Keratinocyte (primary cell): ENCODE results near the gene DPM2. TPM values are rescaled to one million over a fixed set of nuclear protein-coding genes. Genes with fewer than 3 reads are reported as not detected.

Experiments used
- DNase-seq: peaks from one replicate; pipeline ENCODE4 v3.0.0-alpha.2; 2011; ENCODE audit warnings: low read depth, missing footprints, low spot score
- FAIRE-seq: peaks from 2 replicates; lab custom pipeline; 2011; peaks lifted over from hg19 to GRCh38; lab: Jason Lieb, UNC
- H2AFZ ChIP-seq: 2 replicates; pipeline ENCODE4 v1.6.0; 2012; ENCODE audit warnings: low read length, control low read depth, inconsistent platforms; ENCODE audit not compliant: control insufficient read depth
- H3K27ac ChIP-seq: 2 replicates; pipeline ENCODE4 v1.5.1; 2011; ENCODE audit warnings: low read length; ENCODE audit not compliant: control insufficient read depth, insufficient read depth
- H3K27me3 ChIP-seq: 3 replicates; pipeline ENCODE4 v1.6.0; 2011; ENCODE audit warnings: low read length; ENCODE audit not compliant: control insufficient read depth, insufficient read depth; ENCODE audit errors: extremely low read depth
- H3K36me3 ChIP-seq, 2 experiments: 2 replicates in 1 of 2; 3 replicates in 1 of 2; pipeline ENCODE4 v1.5.1; 2011; ENCODE audit warnings: low read length in 2 of 2, mild to moderate bottlenecking in 1 of 2; ENCODE audit not compliant: control insufficient read depth in 2 of 2, insufficient read depth in 2 of 2; ENCODE audit errors: extremely low read depth in 1 of 2
- H3K4me1 ChIP-seq: 3 replicates; pipeline ENCODE4 v1.5.1; 2011; ENCODE audit warnings: low read length; ENCODE audit not compliant: control insufficient read depth, insufficient read depth; ENCODE audit errors: extremely low read depth
- H3K4me2 ChIP-seq: 3 replicates; pipeline ENCODE4 v1.6.0; 2011; ENCODE audit warnings: low read depth, low read length; ENCODE audit not compliant: control insufficient read depth, insufficient read depth; ENCODE audit errors: extremely low read depth
- H3K4me3 ChIP-seq, 3 experiments: fragments of 200-600 bp in 1 of 3; sonication (generic) in 1 of 3; 2 replicates in 2 of 3; 3 replicates in 1 of 3; pipeline ENCODE4 v1.5.1; 2011 to 2016; ENCODE audit warnings: low read length in 3 of 3, mild to moderate bottlenecking in 3 of 3, control low read depth in 2 of 3, inconsistent platforms in 1 of 3, low read depth in 1 of 3, mixed read lengths in 1 of 3, mixed run types in 1 of 3, moderate library complexity in 1 of 3; ENCODE audit not compliant: control insufficient read depth in 2 of 3, insufficient read depth in 2 of 3; ENCODE audit errors: extremely low read depth in 1 of 3
- H3K79me2 ChIP-seq: 2 replicates; pipeline ENCODE4 v1.6.0; 2012; ENCODE audit warnings: low read length; ENCODE audit not compliant: control insufficient read depth, insufficient read depth
- H3K9ac ChIP-seq: 3 replicates; pipeline ENCODE4 v1.6.0; 2011; ENCODE audit warnings: low read length; ENCODE audit not compliant: control insufficient read depth, insufficient read depth; ENCODE audit errors: extremely low read depth
- H3K9me1 ChIP-seq: 3 replicates; pipeline ENCODE4 v1.6.0; 2011; ENCODE audit warnings: low read length; ENCODE audit not compliant: control insufficient read depth, insufficient read depth; ENCODE audit errors: extremely low read depth
- H3K9me3 ChIP-seq: 2 replicates; pipeline ENCODE4 v1.5.1; 2012; ENCODE audit warnings: low read depth, low read length; ENCODE audit not compliant: control insufficient read depth
- H4K20me1 ChIP-seq: 3 replicates; pipeline ENCODE4 v1.6.0; 2011; ENCODE audit warnings: low read length; ENCODE audit not compliant: control insufficient read depth, insufficient read depth; ENCODE audit errors: extremely low read depth
- EZH2 ChIP-seq: IDR thresholded peaks from one replicate; pipeline ENCODE4 v1.6.1; 2012; ENCODE audit warnings: inconsistent platforms, mild to moderate bottlenecking, low read length, moderate library complexity
- dilution Hi-C: fragments of 300-500 bp; cut with MboI; formaldehyde crosslinking; loops from one replicate; pipeline ENCODE4 v1.7.0; 2020; ENCODE audit warnings: low sequenced_read_pairs; ENCODE audit not compliant: extremely low pct_ligation_motif_present
- polyA plus RNA-seq, 5 experiments: library from polyadenylated mRNA; depleted of rRNA in 3 of 5; stranded (reverse) in 3 of 5; stranded (forward) in 1 of 5; unstranded in 1 of 5; fragments of >200 nt; gene quantifications; 1 replicate in 1 of 5; 2 replicates in 3 of 5; 3 replicates in 1 of 5; pipeline versions ENCODE4 v1.2.1 to v1.2.3, GENCODE V29; 2011 to 2012; ENCODE audit warnings: missing spikeins in 2 of 5, low read depth in 1 of 5, low replicate concordance in 1 of 5
- TF ChIP-seq, protein P1 (sequence below), 3 experiments: IDR thresholded peaks in 1 of 3; conservative IDR thresholded peaks in 1 of 3; optimal IDR thresholded peaks in 1 of 3; 2 replicates in 2 of 3; 3 replicates in 1 of 3; pipeline versions ENCODE3 to v1.5.1; 2011; ENCODE audit warnings: low read length in 3 of 3, mild to moderate bottlenecking in 3 of 3, moderate library complexity in 2 of 3, control low read depth in 1 of 3, inconsistent platforms in 1 of 3; ENCODE audit not compliant: insufficient read depth in 2 of 3; ENCODE audit errors: extremely low read depth in 1 of 3

The DPM2 gene
- polyA plus RNA-seq, 1 donor (not counting 4 experiments of a cell fraction or from before 2014, with no cell fraction given): 31.1 TPM

- Histone ChIP-seq H3K27me3 (no peaks in the 10 kb centered on the region), H3K4me1 (peaks cover 27% of the 10 kb centered on the region), H2AFZ (no peak overlapping the region), H4K20me1 (no peaks in the 10 kb centered on the region), H3K4me2 (no peak overlapping the region), H3K4me3 (no peak overlapping the region), H3K27ac (no peak overlapping the region), H3K36me3 (peaks cover 0 to 4% of the 10 kb centered on the region in 2 experiments), H3K9ac (no peak overlapping the region), H3K79me2 (no peaks in the 10 kb centered on the region), H3K9me1 (no peaks in the 10 kb centered on the region), H3K9me3 (no peaks in the 10 kb centered on the region)
- no peak for TF ChIP-seq EZH2
- TF ChIP-seq, protein P1, sequence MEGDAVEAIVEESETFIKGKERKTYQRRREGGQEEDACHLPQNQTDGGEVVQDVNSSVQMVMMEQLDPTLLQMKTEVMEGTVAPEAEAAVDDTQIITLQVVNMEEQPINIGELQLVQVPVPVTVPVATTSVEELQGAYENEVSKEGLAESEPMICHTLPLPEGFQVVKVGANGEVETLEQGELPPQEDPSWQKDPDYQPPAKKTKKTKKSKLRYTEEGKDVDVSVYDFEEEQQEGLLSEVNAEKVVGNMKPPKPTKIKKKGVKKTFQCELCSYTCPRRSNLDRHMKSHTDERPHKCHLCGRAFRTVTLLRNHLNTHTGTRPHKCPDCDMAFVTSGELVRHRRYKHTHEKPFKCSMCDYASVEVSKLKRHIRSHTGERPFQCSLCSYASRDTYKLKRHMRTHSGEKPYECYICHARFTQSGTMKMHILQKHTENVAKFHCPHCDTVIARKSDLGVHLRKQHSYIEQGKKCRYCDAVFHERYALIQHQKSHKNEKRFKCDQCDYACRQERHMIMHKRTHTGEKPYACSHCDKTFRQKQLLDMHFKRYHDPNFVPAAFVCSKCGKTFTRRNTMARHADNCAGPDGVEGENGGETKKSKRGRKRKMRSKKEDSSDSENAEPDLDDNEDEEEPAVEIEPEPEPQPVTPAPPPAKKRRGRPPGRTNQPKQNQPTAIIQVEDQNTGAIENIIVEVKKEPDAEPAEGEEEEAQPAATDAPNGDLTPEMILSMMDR (optimal IDR thresholded peaks at IDR 0.05 in 1 of 3, IDR thresholded peaks at IDR 0.05 in 1 of 3, conservative IDR thresholded peaks at IDR 0.05 in 1 of 3; ENCODE audit: extremely low read depth in 1 of 3, insufficient read depth in 2 of 3, low read length in 3 of 3): no peak
- DNase-seq (no peak), FAIRE-seq (no peak)
- dilution Hi-C loops: no loop called here
These were observed 22.3 kb downstream of the DPM2 start for GRCh38 chr9:127915325-127915752.

- no peak for DNase-seq
- Histone ChIP-seq H3K4me1 (peaks cover 13% of the 10 kb centered on the region), H3K9ac (no peak overlapping the region), H3K9me1 (no peaks in the 10 kb centered on the region), H3K4me2 (no peak overlapping the region), H2AFZ (no peak overlapping the region), H3K4me3 (no peak overlapping the region), H3K27ac (no peak overlapping the region), H3K36me3 (peaks cover 0 to 4% of the 10 kb centered on the region in 2 experiments), H3K9me3 (no peaks in the 10 kb centered on the region), H4K20me1 (no peaks in the 10 kb centered on the region), H3K79me2 (no peaks in the 10 kb centered on the region), H3K27me3 (no peaks in the 10 kb centered on the region)
- dilution Hi-C loops: no loop called here
- no peak for TF ChIP-seq EZH2
- no peak for FAIRE-seq
These were observed 24.0 kb downstream of the DPM2 start for GRCh38 chr9:127913682-127914081.

DNA sequence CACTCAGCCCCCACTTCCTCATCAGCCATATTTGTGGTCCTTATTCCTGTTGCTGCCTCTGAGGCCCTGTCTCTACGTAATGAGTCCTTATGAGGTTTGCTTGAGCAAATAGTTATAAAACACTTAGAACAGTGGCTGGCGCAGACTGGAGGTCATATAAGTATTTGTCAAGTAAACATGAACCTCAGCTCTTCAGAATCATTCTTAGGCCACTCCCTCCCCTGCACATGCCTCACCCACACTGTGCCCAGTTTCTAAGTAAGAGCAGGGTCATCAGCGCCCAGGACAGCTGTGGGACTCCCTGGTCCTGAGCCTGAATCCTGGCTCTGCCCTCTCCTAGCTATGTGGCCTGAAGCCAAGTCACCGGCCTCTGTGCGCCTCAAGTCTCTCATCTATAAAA is 24.8 kb downstream of the DPM2 start:
- H3K36me3 ChIP-seq: peaks cover 0 to 4% of the 10 kb centered on the region in 2 experiments
- DNase-seq (no peak), FAIRE-seq (no peak)
- TF ChIP-seq EZH2: no peak
- TF ChIP-seq, protein P1 (optimal IDR thresholded peaks at IDR 0.05 in 1 of 3, IDR thresholded peaks at IDR 0.05 in 1 of 3, conservative IDR thresholded peaks at IDR 0.05 in 1 of 3; ENCODE audit: extremely low read depth in 1 of 3, insufficient read depth in 2 of 3, low read length in 3 of 3): no peak
- no peak overlapping the region for H3K4me2 ChIP-seq
- dilution Hi-C loops: no loop called here
- H3K27me3 ChIP-seq: no peaks in the 10 kb centered on the region
- H3K4me3 ChIP-seq: no peak overlapping the region
- no peaks in the 10 kb centered on the region for H3K9me1 ChIP-seq
- H3K27ac ChIP-seq: no peak overlapping the region
- no peaks in the 10 kb centered on the region for H3K9me3 ChIP-seq
- peaks cover 7% of the 10 kb centered on the region for H3K4me1 ChIP-seq
- H4K20me1 ChIP-seq: no peaks in the 10 kb centered on the region
- H3K79me2 ChIP-seq: no peaks in the 10 kb centered on the region
- no peak overlapping the region for H2AFZ ChIP-seq
- H3K9ac ChIP-seq: no peak overlapping the region
